GM19193 (cell line): ENCODE results near the gene CAPN12.

Source experiments
- POLR2A ChIP-seq: IDR thresholded peaks from 4 replicates; pipeline ENCODE4 v1.6.1; 2011; ENCODE audit not compliant: insufficient read depth, insufficient read length; ENCODE audit errors: extremely low read depth

The CAPN12 gene

DNA sequence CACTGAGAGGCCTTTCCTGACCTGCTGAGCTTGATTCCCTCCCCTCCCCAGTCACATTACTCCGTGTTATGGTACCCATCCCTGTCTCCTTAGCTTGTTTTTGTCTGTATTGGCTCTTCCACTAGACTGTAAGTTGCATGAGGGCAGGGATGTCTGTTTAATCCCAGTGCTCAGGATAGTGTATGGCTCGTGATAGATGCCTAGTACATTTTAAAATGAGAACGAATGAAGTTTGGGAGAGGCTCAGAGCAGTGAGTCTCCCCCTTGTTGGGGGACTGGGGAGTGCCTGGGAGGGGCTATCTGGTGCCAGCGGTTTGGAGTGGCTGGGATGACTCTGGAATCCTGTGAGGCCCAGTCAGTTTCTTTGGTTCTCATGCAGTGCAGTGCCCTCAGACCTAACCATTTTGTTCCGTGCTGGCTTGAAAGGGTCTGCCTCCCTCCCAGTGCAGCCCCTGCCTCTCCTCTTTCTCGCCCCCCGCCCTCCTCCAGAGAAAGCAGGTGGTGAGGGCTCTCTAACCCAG is 61.3 kb downstream of the CAPN12 start:
- no peak for TF ChIP-seq POLR2A

GRCh38 chr19:38682195-38682867 is 61.9 kb downstream of the CAPN12 start:
- no peak for TF ChIP-seq POLR2A
